ENCODE data around the gene NEK4.

GRCh38 chr3:52805270-52806039 is 34.7 kb upstream of the NEK4 start:
- TF ChIP-seq, protein P1, sequence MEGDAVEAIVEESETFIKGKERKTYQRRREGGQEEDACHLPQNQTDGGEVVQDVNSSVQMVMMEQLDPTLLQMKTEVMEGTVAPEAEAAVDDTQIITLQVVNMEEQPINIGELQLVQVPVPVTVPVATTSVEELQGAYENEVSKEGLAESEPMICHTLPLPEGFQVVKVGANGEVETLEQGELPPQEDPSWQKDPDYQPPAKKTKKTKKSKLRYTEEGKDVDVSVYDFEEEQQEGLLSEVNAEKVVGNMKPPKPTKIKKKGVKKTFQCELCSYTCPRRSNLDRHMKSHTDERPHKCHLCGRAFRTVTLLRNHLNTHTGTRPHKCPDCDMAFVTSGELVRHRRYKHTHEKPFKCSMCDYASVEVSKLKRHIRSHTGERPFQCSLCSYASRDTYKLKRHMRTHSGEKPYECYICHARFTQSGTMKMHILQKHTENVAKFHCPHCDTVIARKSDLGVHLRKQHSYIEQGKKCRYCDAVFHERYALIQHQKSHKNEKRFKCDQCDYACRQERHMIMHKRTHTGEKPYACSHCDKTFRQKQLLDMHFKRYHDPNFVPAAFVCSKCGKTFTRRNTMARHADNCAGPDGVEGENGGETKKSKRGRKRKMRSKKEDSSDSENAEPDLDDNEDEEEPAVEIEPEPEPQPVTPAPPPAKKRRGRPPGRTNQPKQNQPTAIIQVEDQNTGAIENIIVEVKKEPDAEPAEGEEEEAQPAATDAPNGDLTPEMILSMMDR (IDR thresholded peaks at IDR 0.05): no peak
- TF ChIP-seq POLR2A (IDR thresholded peaks at IDR 0.05): no peak
